ENCODE results near the gene GET4.

DNA sequence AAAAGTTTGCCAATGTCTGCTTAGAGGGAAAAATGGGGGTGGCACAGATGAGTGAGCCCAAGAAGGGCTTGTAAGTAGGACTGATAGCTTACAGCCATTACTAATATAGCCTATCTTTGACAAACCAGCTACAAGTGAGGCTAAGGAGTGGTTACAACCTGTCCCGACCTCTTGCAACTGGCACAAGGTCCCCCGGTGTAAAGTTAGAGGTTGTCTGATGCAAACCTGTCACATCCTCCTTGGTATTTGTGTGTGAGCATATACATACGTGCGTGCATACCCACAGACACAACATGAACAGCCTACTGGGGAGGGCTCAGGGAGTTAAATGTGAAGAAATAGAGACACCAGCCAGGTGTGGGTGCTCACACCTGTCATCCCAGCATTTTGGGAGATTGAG lies 63.5 kb downstream of the GET4 start:
- TF ChIP-seq, protein P1, sequence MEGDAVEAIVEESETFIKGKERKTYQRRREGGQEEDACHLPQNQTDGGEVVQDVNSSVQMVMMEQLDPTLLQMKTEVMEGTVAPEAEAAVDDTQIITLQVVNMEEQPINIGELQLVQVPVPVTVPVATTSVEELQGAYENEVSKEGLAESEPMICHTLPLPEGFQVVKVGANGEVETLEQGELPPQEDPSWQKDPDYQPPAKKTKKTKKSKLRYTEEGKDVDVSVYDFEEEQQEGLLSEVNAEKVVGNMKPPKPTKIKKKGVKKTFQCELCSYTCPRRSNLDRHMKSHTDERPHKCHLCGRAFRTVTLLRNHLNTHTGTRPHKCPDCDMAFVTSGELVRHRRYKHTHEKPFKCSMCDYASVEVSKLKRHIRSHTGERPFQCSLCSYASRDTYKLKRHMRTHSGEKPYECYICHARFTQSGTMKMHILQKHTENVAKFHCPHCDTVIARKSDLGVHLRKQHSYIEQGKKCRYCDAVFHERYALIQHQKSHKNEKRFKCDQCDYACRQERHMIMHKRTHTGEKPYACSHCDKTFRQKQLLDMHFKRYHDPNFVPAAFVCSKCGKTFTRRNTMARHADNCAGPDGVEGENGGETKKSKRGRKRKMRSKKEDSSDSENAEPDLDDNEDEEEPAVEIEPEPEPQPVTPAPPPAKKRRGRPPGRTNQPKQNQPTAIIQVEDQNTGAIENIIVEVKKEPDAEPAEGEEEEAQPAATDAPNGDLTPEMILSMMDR (IDR thresholded peaks at IDR 0.05): no peak
- TF ChIP-seq POLR2AphosphoS5 (IDR thresholded peaks at IDR 0.05; ENCODE audit: low read depth, low read length) (no peak), SIN3A (IDR thresholded peaks at IDR 0.05; ENCODE audit: borderline replicate concordance, insufficient read depth, low read depth, low read length) (no peak)

All from Panc1 (cell line).